DND-41 (cell line): Measurements from ENCODE around the gene GPRIN1.

Source experiments
- ATAC-seq: fragments of 200-7000 bp; cut with Tn5 transposase; 3 replicates; pipeline ENCODE4 v1.9.1; 2021; ENCODE audit warnings: low read depth; ENCODE audit not compliant: insufficient read depth
- DNase-seq: peaks from one replicate; pipeline ENCODE4 v3.0.0-alpha.2; 2020
- H2AFZ ChIP-seq: 2 replicates; pipeline ENCODE4 v1.6.0; 2012; ENCODE audit warnings: low read depth, low read length
- H3K27ac ChIP-seq: 2 replicates; pipeline ENCODE4 v1.5.1; 2012; ENCODE audit warnings: low read length, inconsistent platforms
- H3K27me3 ChIP-seq: fragments of 200-600 bp; sonication (generic); 2 replicates; pipeline ENCODE4 v1.6.0; 2012; ENCODE audit warnings: low read length, mild to moderate bottlenecking, inconsistent platforms; ENCODE audit not compliant: insufficient read depth, poor library complexity
- H3K36me3 ChIP-seq: 2 replicates; pipeline ENCODE4 v1.5.1; 2012; ENCODE audit warnings: low read length, inconsistent platforms; ENCODE audit not compliant: insufficient read depth
- H3K4me1 ChIP-seq: 2 replicates; pipeline ENCODE4 v1.5.1; 2012; ENCODE audit warnings: mild to moderate bottlenecking, low read length; ENCODE audit not compliant: insufficient read depth
- H3K4me2 ChIP-seq: 2 replicates; pipeline ENCODE4 v1.6.0; 2012; ENCODE audit warnings: mild to moderate bottlenecking, moderate library complexity, low read length, inconsistent platforms; ENCODE audit not compliant: insufficient read depth
- H3K4me3 ChIP-seq, 2 experiments: fragments of 200-600 bp in 1 of 2; shearing (Covaris generic) in 1 of 2; 2 replicates each; pipeline ENCODE4 v1.5.1; 2012 to 2016; ENCODE audit warnings: inconsistent platforms in 2 of 2, low read length in 2 of 2, mild to moderate bottlenecking in 2 of 2, low read depth in 1 of 2, moderate library complexity in 1 of 2
- H3K79me2 ChIP-seq: 2 replicates; pipeline ENCODE4 v1.6.0; 2012; ENCODE audit warnings: low read length, inconsistent platforms; ENCODE audit not compliant: insufficient read depth
- H3K9ac ChIP-seq: 2 replicates; pipeline ENCODE4 v1.6.0; 2012; ENCODE audit warnings: low read depth, mild to moderate bottlenecking, inconsistent platforms, low read length, moderate library complexity
- H3K9me3 ChIP-seq: 2 replicates; pipeline ENCODE4 v1.5.1; 2012; ENCODE audit warnings: low read length, moderate library complexity, mild to moderate bottlenecking, inconsistent platforms; ENCODE audit not compliant: insufficient read depth, severe bottlenecking
- H4K20me1 ChIP-seq: 2 replicates; pipeline ENCODE4 v1.6.0; 2012; ENCODE audit warnings: low read length; ENCODE audit not compliant: insufficient read depth
- CTCF ChIP-seq: IDR thresholded peaks from 2 replicates; pipeline ENCODE4 v1.5.1; 2012; ENCODE audit warnings: borderline replicate concordance, low read length, moderate library complexity, mild to moderate bottlenecking; ENCODE audit not compliant: poor library complexity, severe bottlenecking; ENCODE audit errors: extremely low read depth
- EZH2 ChIP-seq: IDR thresholded peaks from 3 replicates; pipeline ENCODE4 v1.6.1; 2012; ENCODE audit warnings: borderline replicate concordance, low read depth, mild to moderate bottlenecking, moderate library complexity, low read length, inconsistent platforms; ENCODE audit not compliant: severe bottlenecking

Gene GPRIN1

DNA sequence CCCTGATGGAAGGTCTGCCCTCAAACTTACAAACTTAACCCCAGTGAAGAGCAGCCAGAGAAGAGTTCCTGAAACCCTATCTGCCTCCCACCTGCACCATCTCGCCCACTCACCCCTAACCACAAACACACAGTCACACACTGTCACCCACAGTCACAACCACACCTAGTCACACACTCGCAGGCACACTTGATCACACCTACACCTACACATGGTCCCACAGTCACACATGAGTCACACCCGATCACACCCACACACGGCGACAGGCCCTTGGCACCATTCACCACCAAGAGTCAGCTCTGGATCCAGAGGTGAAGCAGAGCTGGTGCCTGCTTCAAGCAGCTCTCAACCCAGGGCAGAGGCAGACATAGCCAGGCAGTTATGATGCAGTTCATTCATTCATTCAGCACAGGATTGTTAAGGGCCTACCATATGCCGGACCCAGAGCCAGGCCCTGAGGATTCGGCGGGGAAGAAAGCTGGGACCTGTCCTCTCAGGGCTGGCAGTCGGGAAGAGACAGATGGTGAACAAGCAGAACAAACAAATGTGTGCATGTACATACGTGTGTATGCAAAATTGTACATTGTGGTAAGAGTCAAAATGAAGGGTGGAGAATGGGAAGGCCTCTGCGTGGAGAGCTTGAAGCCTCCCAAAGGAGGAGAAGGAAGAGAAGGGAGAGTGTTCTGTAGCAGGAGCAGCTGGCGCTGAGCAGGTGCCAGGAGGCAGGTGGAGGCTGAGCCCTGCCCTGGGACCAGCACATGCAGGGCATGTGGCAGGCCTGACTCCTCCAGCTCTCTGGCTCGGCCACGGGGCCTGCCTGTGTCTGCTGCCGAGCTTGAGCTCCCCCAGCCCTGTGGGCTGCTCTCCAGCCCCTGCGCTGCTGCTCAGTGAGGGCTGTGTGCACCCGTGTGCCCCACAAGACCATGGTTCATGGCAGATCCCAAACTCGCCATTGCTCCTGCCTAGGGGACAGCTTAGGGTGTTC, 43.7 kb upstream of the GPRIN1 start:
- DNase-seq: no peak
- no peak for ATAC-seq
- TF ChIP-seq EZH2 (no peak), CTCF (no peak)
- Histone ChIP-seq H3K36me3 (peaks cover 47% of the 10 kb centered on the region), H3K4me1 (peaks cover 26% of the 10 kb centered on the region), H3K27ac (no peak overlapping the region), H3K4me2 (no peak overlapping the region), H3K79me2 (peaks cover 14% of the 10 kb centered on the region), H3K9me3 (no peaks in the 10 kb centered on the region), H3K4me3 (no peak overlapping the region), H2AFZ (no peak overlapping the region), H4K20me1 (peaks cover 31% of the 10 kb centered on the region), H3K27me3 (no peaks in the 10 kb centered on the region), H3K9ac (no peak overlapping the region)

DNA sequence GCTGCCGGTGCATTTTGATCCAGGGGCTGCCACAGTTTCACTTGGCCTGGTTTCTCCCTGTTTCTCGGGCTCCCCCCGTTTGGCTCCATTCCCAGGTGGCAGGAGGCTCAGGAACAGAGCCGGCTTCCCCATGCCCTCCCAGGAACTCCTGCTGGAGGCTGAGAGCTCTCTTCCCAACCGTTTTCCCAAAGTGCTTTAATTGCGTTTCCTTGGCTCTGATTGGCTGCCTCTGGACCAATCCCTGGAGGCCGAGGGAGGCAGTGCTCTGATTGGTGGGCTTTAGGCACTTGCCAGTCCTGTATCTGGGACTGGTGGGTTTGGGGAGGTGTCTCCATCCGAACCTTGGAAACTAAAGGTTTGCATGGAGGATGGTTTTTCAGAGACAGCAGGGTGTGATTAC, 42.2 kb upstream of the GPRIN1 start:
- ATAC-seq: no peak
- Histone ChIP-seq H3K36me3 (peaks cover 45% of the 10 kb centered on the region), H4K20me1 (peaks cover 31% of the 10 kb centered on the region; the same call in 1 of the 2 replicates), H3K4me3 (no peak overlapping the region), H3K79me2 (peaks cover 27% of the 10 kb centered on the region), H3K9me3 (no peaks in the 10 kb centered on the region), H3K9ac (no peak overlapping the region), H2AFZ (no peak overlapping the region), H3K4me1 (peaks cover 28% of the 10 kb centered on the region), H3K4me2 (no peak overlapping the region), H3K27ac (no peak overlapping the region), H3K27me3 (no peaks in the 10 kb centered on the region)
- no peak for DNase-seq
- no peak for TF ChIP-seq CTCF

DNA sequence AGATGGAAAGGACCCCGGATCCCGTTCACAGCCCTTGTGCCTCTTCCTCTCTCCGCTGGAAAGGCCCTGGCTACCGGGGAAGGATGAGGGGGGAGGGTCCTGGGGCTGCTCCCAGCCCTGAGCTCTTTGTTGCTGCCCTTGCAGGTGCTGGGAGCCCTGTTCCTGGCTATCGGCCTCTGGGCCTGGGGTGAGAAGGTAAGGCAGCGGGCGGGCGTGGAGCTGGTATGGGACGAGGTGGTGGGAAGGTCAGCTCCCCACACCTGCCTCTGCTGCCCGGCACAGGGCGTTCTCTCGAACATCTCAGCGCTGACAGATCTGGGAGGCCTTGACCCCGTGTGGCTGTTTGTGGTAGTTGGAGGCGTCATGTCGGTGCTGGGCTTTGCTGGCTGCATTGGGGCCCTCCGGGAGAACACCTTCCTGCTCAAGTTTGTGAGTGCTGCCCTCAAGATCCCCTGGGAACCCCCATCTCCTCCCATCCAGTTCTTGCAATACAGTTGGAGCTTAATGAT, 41.6 kb upstream of the GPRIN1 start:
- no peak for DNase-seq
- H2AFZ ChIP-seq: no peak overlapping the region
- no peak overlapping the region for H3K27ac ChIP-seq
- TF ChIP-seq EZH2 (no peak), CTCF (no peak)
- H3K79me2 ChIP-seq: peaks cover 27% of the 10 kb centered on the region
- no peaks in the 10 kb centered on the region for H3K27me3 ChIP-seq
- no peaks in the 10 kb centered on the region for H3K9me3 ChIP-seq
- H4K20me1 ChIP-seq: peaks cover 31% of the 10 kb centered on the region; the same call in 1 of the 2 replicates
- no peak for ATAC-seq
- peaks cover 39% of the 10 kb centered on the region for H3K36me3 ChIP-seq
- no peak overlapping the region for H3K4me2 ChIP-seq
- H3K4me1 ChIP-seq: peaks cover 32% of the 10 kb centered on the region
- no peak overlapping the region for H3K9ac ChIP-seq
- H3K4me3 ChIP-seq: no peak overlapping the region
